MV-4-11 (cell line): ENCODE results near the gene EXOC3L1.

Source experiments
- DNase-seq: peaks from one replicate; lab custom pipeline; 2025; lab: John Stamatoyannopoulos, UW

The EXOC3L1 gene

GRCh38 chr16:67147437-67148140, 42.3 kb downstream of the EXOC3L1 start:
- DNase-seq = no peak

- no peak for DNase-seq
Observed at GRCh38 chr16:67146523-67147357, 43.2 kb downstream of the EXOC3L1 start.

- DNase-seq = no peak
Observed at GRCh38 chr16:67145746-67146145, 44.2 kb downstream of the EXOC3L1 start.

GRCh38 chr16:67144943-67145342, 45.0 kb downstream of the EXOC3L1 start:
- DNase-seq = no peak

GRCh38 chr16:67142342-67142741, 47.6 kb downstream of the EXOC3L1 start:
- DNase-seq = no peak

GRCh38 chr16:67141391-67141790, 48.5 kb downstream of the EXOC3L1 start:
- DNase-seq = no peak

- no peak for DNase-seq
Observed at GRCh38 chr16:67137605-67138004, 52.3 kb downstream of the EXOC3L1 start.
